Measurements from ENCODE around the gene TMEM129. TPM values are rescaled to one million over a fixed set of nuclear protein-coding genes. Genes with fewer than 3 reads are reported as not detected.

TMEM129 gene
- total RNA-seq, 1 donor from 2014 or later: 14.1 TPM

DNA sequence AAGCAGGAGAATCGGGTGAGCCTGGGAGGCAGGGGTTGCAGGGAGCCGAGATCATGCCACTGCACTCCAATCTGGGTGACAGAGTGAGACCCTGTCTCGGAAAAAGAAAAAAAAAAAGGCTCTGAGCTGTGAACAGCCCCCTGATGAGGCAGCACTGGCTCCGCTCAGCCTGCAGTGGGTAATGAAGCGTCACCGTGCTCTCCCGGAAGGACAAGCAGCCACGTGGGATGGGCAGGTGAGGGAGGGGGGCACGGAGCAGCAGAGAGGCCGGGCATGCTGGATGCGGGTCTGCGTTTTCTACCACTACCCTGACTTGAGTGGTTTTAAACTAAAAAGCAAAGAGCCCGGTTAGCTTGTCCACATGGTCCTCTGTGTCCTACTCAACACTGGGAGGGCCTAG lies 15.7 kb upstream of the TMEM129 start:
- Mint-ChIP-seq H3K36me3 (peaks cover 37% of the 10 kb centered on the region), H3K27me3 (ENCODE audit: insufficient read depth, low read depth) (peaks cover 10% of the 10 kb centered on the region), H3K9me3 (no peaks in the 10 kb centered on the region), H3K27ac (no peak overlapping the region), H3K4me1 (no peaks in the 10 kb centered on the region), H3K4me3 (no peak overlapping the region)
- Histone ChIP-seq H2AFZ (replicated peaks) (no peak overlapping the region), H3K4me1 (no peaks in the 10 kb centered on the region), H3K4me2 (no peak overlapping the region), H3K27ac (no peak overlapping the region), H3F3A (ENCODE audit: low read depth) (peaks cover 11% of the 10 kb centered on the region), H3K79me2 (ENCODE audit: low read depth) (peaks cover 7% of the 10 kb centered on the region), H3K4me3 (no peak overlapping the region), H3K36me3 (no peaks in the 10 kb centered on the region), H3K27me3 (no peaks in the 10 kb centered on the region), H4K20me1 (ENCODE audit: low read depth) (peaks cover 19% of the 10 kb centered on the region), H3K9me3 (ENCODE audit: low read depth) (no peaks in the 10 kb centered on the region), H3K9ac (no peak overlapping the region)
- no peak for DNase-seq (ENCODE audit: low spot score)
- TF ChIP-seq EZH2 (IDR thresholded peaks at IDR 0.05) (no peak), EZH2phosphoT487 (IDR thresholded peaks at IDR 0.05) (no peak), CTCF (IDR thresholded peaks at IDR 0.05) (no peak)

DNA sequence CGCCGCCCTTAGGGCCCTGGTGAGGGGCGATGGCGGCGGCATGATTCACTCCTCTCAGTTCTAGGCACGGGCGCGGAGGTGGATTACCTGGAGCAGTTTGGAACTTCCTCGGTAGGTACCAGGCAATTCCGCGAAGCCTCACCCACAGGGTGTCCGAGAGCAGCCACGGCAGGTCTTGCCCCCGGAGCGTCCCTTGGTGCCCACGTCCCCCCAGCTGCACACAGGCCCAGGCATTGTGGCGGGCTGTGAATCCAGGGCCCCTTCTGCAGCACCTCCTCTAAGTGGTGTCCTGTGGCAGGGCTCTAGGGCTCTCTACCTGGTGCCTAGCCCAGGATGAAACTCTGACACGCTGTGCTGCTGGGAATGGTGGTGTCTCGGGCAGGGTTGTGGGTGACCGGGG lies 14.1 kb upstream of the TMEM129 start:
- Mint-ChIP-seq H3K27me3 (ENCODE audit: insufficient read depth, low read depth) (peaks cover 10% of the 10 kb centered on the region), H3K4me1 (no peaks in the 10 kb centered on the region), H3K4me3 (no peak overlapping the region), H3K36me3 (peaks cover 34% of the 10 kb centered on the region), H3K27ac (no peak overlapping the region), H3K9me3 (no peaks in the 10 kb centered on the region)
- no peak for DNase-seq (ENCODE audit: low spot score)
- Histone ChIP-seq H3K36me3 (peaks cover 5% of the 10 kb centered on the region), H3K4me1 (no peaks in the 10 kb centered on the region), H2AFZ (replicated peaks) (no peak overlapping the region), H3K9ac (no peak overlapping the region), H3K27me3 (no peaks in the 10 kb centered on the region), H3K27ac (no peak overlapping the region), H3F3A (ENCODE audit: low read depth) (peaks cover 8% of the 10 kb centered on the region), H4K20me1 (ENCODE audit: low read depth) (peaks cover 27% of the 10 kb centered on the region), H3K4me2 (no peak overlapping the region), H3K9me3 (ENCODE audit: low read depth) (no peaks in the 10 kb centered on the region), H3K79me2 (ENCODE audit: low read depth) (peaks cover 23% of the 10 kb centered on the region), H3K4me3 (no peak overlapping the region)
- TF ChIP-seq CTCF (IDR thresholded peaks at IDR 0.05) (no peak), EZH2 (IDR thresholded peaks at IDR 0.05) (no peak)

GRCh38 chr4:1732911-1733310 lies 11.8 kb upstream of the TMEM129 start:
- no peak overlapping the region for H3K4me3 Mint-ChIP-seq
- H3K36me3 Mint-ChIP-seq: peaks cover 25% of the 10 kb centered on the region
- H3K4me1 Mint-ChIP-seq: peaks cover 6% of the 10 kb centered on the region
- Histone ChIP-seq H3K4me2 (no peak overlapping the region), H3K9me3 (ENCODE audit: low read depth) (no peaks in the 10 kb centered on the region), H3F3A (ENCODE audit: low read depth) (peaks cover 25% of the 10 kb centered on the region), H3K4me3 (no peak overlapping the region), H4K20me1 (ENCODE audit: low read depth) (peaks cover 49% of the 10 kb centered on the region), H3K27ac (no peak overlapping the region), H3K79me2 (ENCODE audit: low read depth) (peaks cover 46% of the 10 kb centered on the region), H3K9ac (no peak overlapping the region), H3K4me1 (no peaks in the 10 kb centered on the region), H2AFZ (replicated peaks) (no peak overlapping the region), H3K27me3 (no peaks in the 10 kb centered on the region), H3K36me3 (peaks cover 5% of the 10 kb centered on the region)
- H3K27me3 Mint-ChIP-seq (ENCODE audit: insufficient read depth, low read depth): peaks cover 2% of the 10 kb centered on the region
- H3K27ac Mint-ChIP-seq: no peak overlapping the region
- TF ChIP-seq EZH2phosphoT487 (IDR thresholded peaks at IDR 0.05): no peak
- no peak for TF ChIP-seq CTCF (IDR thresholded peaks at IDR 0.05)
- no peak for DNase-seq (ENCODE audit: low spot score)
- no peaks in the 10 kb centered on the region for H3K9me3 Mint-ChIP-seq

Data from neural progenitor cell (in vitro differentiated cells).